Glutamatergic neuron (in vitro differentiated cells): ENCODE data around the gene ADAMTS4. TPM values are rescaled to one million over a fixed set of nuclear protein-coding genes. Genes with fewer than 3 reads are reported as not detected.
A peak's percentile ranks its signal among the peaks of the same experiment; 100 is the strongest.

Experiments
- DNase-seq: peaks from one replicate; pipeline ENCODE4 v3.0.0; 2022
- H3K27ac Mint-ChIP-seq: one replicate; pipeline ENCODE4 v1.8.0; 2020; ENCODE audit warnings: mild to moderate bottlenecking, mixed read lengths, inconsistent platforms; ENCODE audit not compliant: unreplicated experiment
- H3K27me3 Mint-ChIP-seq: one replicate; pipeline ENCODE4 v1.8.0; 2020; ENCODE audit warnings: mild to moderate bottlenecking, moderate library complexity, mixed read lengths, inconsistent platforms; ENCODE audit not compliant: unreplicated experiment
- H3K36me3 Mint-ChIP-seq: one replicate; pipeline ENCODE4 v1.8.0; 2020; ENCODE audit warnings: mild to moderate bottlenecking, mixed read lengths, inconsistent platforms; ENCODE audit not compliant: unreplicated experiment
- H3K4me1 Mint-ChIP-seq: one replicate; pipeline ENCODE4 v1.8.0; 2020; ENCODE audit warnings: mild to moderate bottlenecking, low read depth, mixed read lengths, inconsistent platforms; ENCODE audit not compliant: unreplicated experiment
- H3K4me3 Mint-ChIP-seq: one replicate; pipeline ENCODE4 v1.8.0; 2020; ENCODE audit warnings: mild to moderate bottlenecking, mixed read lengths, inconsistent platforms; ENCODE audit not compliant: unreplicated experiment
- H3K9me3 Mint-ChIP-seq: one replicate; pipeline ENCODE4 v1.8.0; 2020; ENCODE audit warnings: mild to moderate bottlenecking, moderate library complexity, mixed read lengths, inconsistent platforms; ENCODE audit not compliant: unreplicated experiment
- CTCF ChIP-seq: fragments of 200-600 bp; sonication (generic); IDR thresholded peaks from one replicate; pipeline ENCODE4 v1.5.0; 2021; ENCODE audit not compliant: partially characterized antibody, unreplicated experiment
- total RNA-seq: library from RNA; stranded (reverse); fragmentation: NEBNext Ultra II Directional; extraction: Animal tissue kit (Norgen Biotek cat#: 25700); gene quantifications from one replicate; pipeline ENCODE4 v1.2.1, GENCODE V29; 2021; ENCODE audit not compliant: unreplicated experiment

ADAMTS4 gene
- total RNA-seq, 1 donor from 2014 or later, result 12.3 TPM

- peaks cover 19% of the 10 kb centered on the region for H3K4me1 Mint-ChIP-seq
Measured at GRCh38 chr1:161198194-161198896, 509 bp downstream of the ADAMTS4 start.

DNA sequence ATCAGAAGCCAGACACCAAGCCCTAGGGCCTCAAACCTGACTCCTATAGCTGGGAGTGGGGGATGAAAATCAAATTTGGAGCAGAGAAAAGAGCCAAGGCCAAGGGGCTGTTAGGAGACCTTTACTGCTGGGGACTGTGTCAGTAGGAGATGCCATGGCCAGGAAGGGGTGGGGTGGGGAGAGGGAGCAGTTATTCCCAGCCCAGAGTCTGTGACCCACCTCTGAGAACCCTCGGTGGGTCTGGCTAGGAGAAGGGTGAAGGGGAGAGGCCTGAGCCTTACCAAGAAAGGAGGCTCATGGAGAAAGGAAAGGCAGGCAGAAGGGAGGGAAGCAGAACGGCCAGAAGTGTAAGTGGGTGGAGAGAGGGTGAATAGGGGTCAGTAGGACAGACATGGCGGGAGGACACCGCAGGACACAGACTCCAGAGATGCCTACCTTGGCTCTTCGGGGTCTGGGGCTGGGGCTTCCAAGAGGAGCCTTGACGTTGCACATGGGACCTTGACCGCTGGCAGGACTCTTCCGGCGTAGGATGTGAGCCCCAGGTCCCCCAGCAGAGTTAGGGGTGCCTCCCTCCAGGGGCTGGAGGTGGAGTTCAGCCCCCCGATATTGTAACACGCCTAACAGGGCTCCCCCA lies 1.2 kb downstream of the ADAMTS4 start:
- peaks cover 6% of the 10 kb centered on the region for H3K9me3 Mint-ChIP-seq
- H3K4me1 Mint-ChIP-seq, result peaks cover 20% of the 10 kb centered on the region
- peak overlapping the region; percentile 82 for H3K4me3 Mint-ChIP-seq
- DNase-seq, result no peak
- H3K36me3 Mint-ChIP-seq, result no peaks in the 10 kb centered on the region
- H3K27me3 Mint-ChIP-seq, result peaks cover 4% of the 10 kb centered on the region
- TF ChIP-seq CTCF, result no peak
- no peak overlapping the region for H3K27ac Mint-ChIP-seq

More at GRCh38 chr1:161198194-161198896, 509 bp downstream of the ADAMTS4 start:
- DNase-seq, result peak; percentile 74
- Mint-ChIP-seq H3K4me3 (peak overlapping the region; percentile 82), H3K27me3 (peaks cover 4% of the 10 kb centered on the region), H3K36me3 (no peaks in the 10 kb centered on the region), H3K9me3 (peaks cover 6% of the 10 kb centered on the region), H3K27ac (peak overlapping the region; percentile 86)
- no peak for TF ChIP-seq CTCF

DNA sequence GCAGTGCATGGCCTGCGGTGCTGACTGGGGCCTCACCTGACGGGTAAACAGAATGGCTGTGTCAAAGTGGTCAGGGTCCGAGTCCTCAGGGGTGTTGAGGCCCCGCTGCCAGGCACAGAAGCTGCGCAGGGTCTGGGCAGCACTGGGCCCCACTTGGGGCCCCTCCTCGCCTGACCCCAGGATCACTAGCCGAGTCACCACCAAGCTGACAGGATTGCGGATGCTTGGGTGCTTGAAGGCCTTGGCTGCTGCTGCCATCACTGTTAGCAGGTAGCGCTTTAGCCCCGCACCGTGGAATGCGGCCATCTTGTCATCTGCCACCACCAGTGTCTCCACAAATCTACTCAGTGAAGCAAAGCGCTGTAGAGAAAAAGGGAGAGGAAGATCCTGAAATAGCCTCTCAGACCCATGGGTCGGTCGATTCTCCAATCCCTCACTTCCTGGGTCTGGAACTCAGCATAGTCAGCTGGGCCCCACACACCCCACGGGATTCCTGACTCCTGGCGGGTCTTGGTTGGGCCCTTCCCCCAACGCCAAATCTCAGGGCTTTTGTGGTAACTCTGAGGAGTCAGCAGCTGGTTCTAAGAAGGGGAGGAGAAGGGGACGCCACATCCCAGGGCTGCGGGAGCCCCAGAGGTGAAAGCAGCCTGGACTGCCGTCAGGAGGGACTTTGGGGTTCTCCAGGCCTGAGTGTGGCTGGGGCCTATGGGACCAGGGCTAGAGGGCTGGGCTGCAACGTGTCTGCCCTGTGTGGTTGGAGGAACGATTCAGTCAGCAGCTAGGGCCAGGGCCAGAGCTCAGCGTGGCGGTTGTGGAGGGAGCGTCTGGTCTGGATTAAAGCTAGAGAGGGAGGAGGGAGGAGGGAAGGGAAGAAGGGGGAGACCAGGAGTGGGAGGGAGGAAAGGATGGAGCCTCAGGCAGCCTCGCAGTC lies 2.1 kb downstream of the ADAMTS4 start:
- Mint-ChIP-seq H3K4me3 (peak overlapping the region; percentile 76), H3K27ac (no peak overlapping the region), H3K9me3 (peaks cover 4% of the 10 kb centered on the region), H3K27me3 (peaks cover 8% of the 10 kb centered on the region), H3K36me3 (no peaks in the 10 kb centered on the region), H3K4me1 (peaks cover 24% of the 10 kb centered on the region)
- DNase-seq, result no peak
- no peak for TF ChIP-seq CTCF

DNA sequence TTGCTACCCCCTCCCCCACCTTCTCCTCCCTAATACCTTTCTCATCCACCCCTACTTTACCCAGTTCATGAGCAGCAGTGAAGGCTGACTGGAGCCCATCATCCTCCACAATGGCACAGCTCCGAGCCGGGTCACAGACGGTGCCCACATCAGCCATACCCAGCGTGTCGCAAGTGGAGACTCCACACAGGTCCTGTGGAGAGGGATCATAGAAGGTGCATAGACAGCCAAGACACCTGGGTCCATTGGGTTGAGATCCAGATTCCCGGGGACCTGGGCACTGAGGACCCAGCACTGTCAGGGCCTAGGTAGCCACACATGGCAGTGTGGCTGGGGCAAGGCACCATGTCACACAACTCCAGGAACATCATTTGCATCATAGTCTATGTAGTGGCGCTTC lies 2.7 kb downstream of the ADAMTS4 start:
- H3K9me3 Mint-ChIP-seq, result peaks cover 4% of the 10 kb centered on the region
- peaks cover 12% of the 10 kb centered on the region for H3K27me3 Mint-ChIP-seq
- peaks cover 27% of the 10 kb centered on the region for H3K4me1 Mint-ChIP-seq
- H3K36me3 Mint-ChIP-seq, result no peaks in the 10 kb centered on the region
- H3K4me3 Mint-ChIP-seq, result no peak overlapping the region
- no peak for DNase-seq
- H3K27ac Mint-ChIP-seq, result no peak overlapping the region
- no peak for TF ChIP-seq CTCF
